Medulla oblongata (tissue), 1 donor: Measurements from ENCODE around the gene FAM180A.
A peak's percentile ranks its signal among the peaks of the same experiment; 100 is the strongest.

Experiments used
- DNase-seq: peaks from one replicate; pipeline ENCODE4 v3.0.0-alpha.2; 2015; ENCODE audit errors: extremely low spot score

Gene FAM180A

GRCh38 chr7:135771961-135772638 lies 23.5 kb upstream of the FAM180A start:
- no peak for DNase-seq

- DNase-seq, result no peak
Measured at GRCh38 chr7:135771051-135771450, 22.4 kb upstream of the FAM180A start.

- DNase-seq, result no peak
Measured at GRCh38 chr7:135770139-135770710, 21.6 kb upstream of the FAM180A start.

- peak; percentile 58 for DNase-seq
Measured at GRCh38 chr7:135769005-135769802, 20.6 kb upstream of the FAM180A start.

- DNase-seq, result no peak
Measured at GRCh38 chr7:135768467-135768866, 19.9 kb upstream of the FAM180A start.

- DNase-seq, result no peak
Measured at GRCh38 chr7:135768064-135768463, 19.5 kb upstream of the FAM180A start.

DNA sequence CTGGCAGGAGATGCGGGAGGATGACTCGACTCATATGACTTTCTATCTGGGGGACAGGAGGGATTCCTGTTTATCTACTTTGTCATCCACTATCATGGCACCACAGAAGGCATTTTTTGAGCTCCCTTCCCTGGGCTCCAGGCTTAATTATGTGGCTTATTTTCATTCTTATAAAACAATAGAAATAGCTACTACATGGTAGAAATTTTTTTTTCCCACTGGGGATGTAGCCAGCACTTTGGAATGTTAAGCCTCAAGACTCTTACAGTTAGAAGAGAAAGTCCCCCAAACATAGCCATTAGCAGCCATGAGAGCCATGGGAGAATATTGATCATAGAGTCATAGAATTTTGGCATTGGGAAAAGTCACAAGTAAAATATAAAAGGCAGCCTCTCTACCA lies 14.6 kb upstream of the FAM180A start:
- DNase-seq, result no peak

DNA sequence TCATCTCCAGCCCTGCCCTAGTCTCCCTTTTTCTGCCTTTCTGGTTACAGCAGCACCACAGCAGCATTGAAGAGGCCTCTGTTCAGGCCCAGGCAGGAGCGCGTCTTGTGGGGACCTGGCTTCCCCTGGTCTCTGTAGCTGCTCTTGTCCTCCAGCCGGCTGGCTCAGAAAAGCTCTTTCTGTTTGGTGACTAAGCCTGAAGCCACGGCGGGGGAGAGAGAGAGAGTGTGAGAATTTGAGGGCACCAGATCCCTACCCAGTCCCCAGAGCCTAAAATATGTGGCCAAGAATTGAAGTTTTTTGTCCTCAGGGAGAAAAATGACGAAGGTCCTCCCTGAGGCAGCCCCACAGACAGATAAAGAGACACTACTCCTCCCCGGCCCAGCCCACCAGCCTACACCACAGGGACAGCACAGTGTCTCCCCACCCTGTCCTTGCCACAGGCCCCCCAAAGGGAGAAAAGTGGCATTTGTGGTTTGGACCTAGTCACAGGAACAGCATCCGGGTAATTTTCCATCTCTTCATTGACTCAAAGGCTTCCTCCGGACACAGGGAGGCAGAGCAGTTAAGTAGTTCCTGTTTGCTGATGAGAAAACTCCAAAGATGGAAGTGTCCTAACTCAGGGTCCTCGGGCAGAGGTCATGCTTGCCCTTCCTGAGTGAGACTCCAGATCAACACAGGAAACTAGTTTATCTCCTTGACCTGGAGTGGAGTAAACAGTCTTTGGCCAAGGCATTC lies 13.3 kb upstream of the FAM180A start:
- no peak for DNase-seq

DNA sequence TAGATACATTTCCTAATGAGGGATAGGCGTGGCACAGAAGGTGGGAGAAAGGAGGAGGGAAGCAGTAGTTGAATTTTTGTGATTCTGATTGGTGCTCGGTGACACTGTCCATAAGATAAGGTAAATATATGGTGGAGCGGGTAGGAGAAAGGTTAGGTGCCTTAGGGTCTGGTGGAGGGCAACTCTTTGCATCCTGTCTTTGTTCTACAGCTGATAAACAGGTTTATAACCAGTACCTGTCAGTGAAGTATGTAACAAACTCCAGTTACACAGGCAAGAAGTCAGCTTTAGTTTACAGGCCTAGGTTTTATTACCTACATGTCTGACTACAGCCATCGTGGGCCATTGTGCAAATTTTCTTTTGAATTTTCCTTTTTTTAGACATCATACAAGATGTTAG lies 10.9 kb upstream of the FAM180A start:
- DNase-seq, result no peak

- no peak for DNase-seq
Measured at GRCh38 chr7:135758531-135758932, 9.9 kb upstream of the FAM180A start.

- no peak for DNase-seq
Measured at GRCh38 chr7:135757719-135758411, 9.3 kb upstream of the FAM180A start.

DNA sequence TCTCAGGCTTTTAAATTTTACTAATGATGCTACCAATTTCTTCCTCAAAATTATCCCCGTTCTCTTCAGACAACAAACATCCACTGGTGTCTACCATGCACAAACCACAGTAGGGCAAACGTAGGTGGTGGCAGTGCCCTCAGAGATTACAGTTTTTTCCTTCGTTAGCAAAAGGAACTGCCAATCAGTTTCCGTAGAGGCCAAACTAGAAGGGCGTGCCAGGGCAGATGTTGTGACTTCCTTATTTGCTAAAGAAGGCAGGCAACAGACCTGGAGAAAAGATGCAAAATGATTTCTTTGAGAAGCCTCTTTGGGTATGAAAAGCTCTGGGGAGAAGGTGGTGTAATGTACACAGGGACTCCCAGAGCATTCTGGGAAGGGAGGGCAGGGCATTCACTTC lies 7.6 kb upstream of the FAM180A start:
- DNase-seq, result no peak

DNA sequence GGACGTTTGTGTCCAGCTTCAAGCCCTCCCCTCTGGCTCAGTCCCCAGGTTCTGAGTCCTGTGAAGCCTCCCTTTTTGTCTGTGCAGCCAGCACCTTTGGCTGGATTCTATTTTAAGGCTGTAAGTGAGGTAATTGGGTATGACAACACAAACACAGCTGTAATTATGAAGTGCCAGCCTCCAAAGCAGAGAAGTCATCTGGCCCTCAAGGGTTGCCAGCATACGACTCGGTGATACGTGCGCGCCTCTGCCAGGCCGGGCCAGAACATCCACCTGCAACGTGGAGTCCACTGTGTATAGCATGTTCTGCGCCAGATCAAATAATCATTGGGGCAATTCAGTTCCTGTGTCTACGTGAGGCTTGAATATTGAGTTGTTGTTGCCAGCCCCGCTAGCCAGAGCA lies 6.7 kb upstream of the FAM180A start:
- DNase-seq, result no peak

DNA sequence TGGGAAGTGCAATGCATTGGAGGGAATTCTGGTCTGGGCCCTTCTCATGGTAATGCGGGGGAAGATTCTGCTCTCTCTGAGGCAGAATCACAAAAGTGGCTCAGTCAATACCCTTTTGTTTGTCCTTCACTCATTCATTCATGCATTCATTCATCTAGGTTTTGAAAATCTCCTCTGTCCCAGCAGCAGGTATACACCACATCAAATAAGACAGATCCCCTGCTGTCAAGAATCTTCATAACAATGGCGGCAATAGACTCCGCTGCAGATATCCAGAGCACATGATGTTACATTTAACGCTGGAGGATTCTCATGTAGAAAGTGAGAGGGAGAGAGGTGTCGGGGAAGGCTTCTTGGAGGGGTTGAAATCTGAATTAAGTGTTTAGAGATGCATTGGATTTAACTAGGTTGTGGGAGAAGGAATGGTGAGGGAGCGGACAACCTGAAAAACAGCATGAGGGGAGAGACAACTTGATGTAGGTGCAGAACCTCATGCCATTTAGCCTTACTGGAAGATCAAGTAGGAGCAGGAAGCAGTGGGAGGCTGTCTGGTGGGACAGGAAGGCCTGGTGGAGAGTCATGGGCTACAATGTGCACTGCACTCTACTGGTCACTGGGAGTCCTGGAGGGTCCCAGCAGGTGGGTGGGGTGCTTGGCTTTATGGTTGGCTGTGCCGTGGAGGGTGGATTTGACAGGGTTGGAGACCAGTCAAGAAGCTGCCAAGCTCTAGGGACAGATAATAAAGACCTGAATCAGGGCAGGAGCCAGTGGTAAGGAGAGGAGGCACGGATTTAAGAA lies 5.2 kb upstream of the FAM180A start:
- no peak for DNase-seq

- no peak for DNase-seq
Measured at GRCh38 chr7:135747366-135747765, 1.2 kb downstream of the FAM180A start.

GRCh38 chr7:135745703-135746312 lies 2.8 kb downstream of the FAM180A start:
- DNase-seq, result no peak

- no peak for DNase-seq
Measured at GRCh38 chr7:135744938-135745702, 3.5 kb downstream of the FAM180A start.

- DNase-seq, result no peak
Measured at GRCh38 chr7:135743907-135744731, 4.5 kb downstream of the FAM180A start.

- no peak for DNase-seq
Measured at GRCh38 chr7:135742371-135742770, 6.2 kb downstream of the FAM180A start.
